Measurements from ENCODE around the gene IL23R. TPM values are rescaled to one million over a fixed set of nuclear protein-coding genes. Genes with fewer than 3 reads are reported as not detected.

The IL23R gene, protein sequence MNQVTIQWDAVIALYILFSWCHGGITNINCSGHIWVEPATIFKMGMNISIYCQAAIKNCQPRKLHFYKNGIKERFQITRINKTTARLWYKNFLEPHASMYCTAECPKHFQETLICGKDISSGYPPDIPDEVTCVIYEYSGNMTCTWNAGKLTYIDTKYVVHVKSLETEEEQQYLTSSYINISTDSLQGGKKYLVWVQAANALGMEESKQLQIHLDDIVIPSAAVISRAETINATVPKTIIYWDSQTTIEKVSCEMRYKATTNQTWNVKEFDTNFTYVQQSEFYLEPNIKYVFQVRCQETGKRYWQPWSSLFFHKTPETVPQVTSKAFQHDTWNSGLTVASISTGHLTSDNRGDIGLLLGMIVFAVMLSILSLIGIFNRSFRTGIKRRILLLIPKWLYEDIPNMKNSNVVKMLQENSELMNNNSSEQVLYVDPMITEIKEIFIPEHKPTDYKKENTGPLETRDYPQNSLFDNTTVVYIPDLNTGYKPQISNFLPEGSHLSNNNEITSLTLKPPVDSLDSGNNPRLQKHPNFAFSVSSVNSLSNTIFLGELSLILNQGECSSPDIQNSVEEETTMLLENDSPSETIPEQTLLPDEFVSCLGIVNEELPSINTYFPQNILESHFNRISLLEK
- not detected in 2 replicates for total RNA-seq

DNA sequence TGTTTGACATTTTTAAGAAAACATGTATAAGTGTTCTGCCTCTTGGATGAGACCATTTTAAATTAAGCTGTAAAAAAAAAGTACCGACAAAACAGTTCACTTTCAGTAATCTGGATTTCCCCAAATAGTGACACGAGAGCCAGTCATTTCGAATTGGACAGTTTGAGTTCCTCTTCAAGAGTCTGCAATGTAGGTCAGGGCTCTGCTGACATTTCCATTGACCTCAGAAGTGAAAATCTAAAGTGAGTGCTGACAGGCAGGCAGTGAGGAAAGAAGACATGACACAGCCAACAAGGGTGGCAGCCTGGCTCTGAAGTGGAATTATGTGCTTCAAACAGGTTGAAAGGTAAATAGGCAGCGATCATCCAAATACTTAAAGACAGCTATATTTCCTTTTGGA, at the start of gene IL23R:
Gene IL23R, plus strand, starts transcription at position 259 of the 400 bp plus-strand sequence. CDS start 1,667 bp downstream, outside the sequence.

DNA sequence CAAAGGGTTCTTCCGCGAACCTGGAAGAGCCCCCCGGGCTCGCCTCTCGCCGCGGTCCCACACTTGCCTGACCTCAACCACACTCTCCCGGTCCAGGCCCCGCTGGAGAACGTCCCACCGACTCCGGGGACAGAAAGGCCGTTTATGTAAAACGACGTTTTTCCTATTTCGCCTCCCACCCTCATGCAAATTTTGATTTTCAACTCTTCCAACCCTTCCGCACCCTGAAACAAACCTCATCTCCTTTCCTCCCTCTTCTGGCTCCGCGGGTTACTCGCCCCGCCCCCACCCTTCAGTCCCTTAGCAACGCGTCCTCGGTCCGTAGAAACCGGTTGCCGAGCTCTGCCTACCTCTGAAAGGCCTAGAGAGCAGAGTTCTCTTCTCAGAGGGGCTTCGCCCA, 31.6 kb upstream of the IL23R start, which contains the start of gene C1orf141:
Gene C1orf141, minus strand, starts transcription at position 276 of the 400 bp plus-strand sequence. CDS start 7,730 bp downstream, outside the sequence.

DNA sequence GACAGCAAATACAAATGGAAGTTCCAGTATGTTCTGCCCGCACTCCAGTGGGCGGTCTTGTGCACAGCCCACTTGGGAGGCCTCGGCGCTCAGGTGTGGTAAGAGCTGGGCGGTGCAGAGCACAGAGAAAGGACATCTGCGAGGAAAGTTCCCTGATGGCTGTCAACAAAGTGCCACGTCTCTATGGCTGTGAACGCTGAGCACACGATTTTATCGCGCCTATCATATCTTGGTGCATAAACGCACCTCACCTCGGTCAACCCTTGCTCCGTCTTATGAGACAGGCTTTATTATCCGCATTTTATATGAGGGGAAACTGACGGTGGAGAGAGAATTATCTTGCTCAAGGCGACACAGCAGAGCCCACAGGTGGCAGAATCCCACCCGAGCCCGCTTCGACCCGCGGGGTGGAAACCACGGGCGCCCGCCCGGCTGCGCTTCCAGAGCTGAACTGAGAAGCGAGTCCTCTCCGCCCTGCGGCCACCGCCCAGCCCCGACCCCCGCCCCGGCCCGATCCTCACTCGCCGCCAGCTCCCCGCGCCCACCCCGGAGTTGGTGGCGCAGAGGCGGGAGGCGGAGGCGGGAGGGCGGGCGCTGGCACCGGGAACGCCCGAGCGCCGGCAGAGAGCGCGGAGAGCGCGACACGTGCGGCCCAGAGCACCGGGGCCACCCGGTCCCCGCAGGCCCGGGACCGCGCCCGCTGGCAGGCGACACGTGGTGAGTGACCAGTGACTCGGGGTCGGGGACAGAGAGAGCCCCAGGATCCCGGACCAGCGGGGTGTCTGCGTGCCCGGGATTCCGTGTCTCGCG, 141.2 kb downstream of the IL23R start, which contains the start of gene IL12RB2:
Gene IL12RB2, plus strand, starts transcription at position 623 of the 810 bp plus-strand sequence. CDS start 12,496 bp downstream, outside the sequence.

Other genes with a start within 250 kb of the IL23R start
- gene DNAI4, start 241.6 kb upstream of the IL23R start, total RNA-seq: 2.9 TPM in 2 replicates
- 22.8 and 28.4 TPM in 2 replicates for gene MIER1, start 241.5 kb upstream of the IL23R start, total RNA-seq
- 3.9 and 7.8 TPM in 2 replicates for gene SLC35D1, start 112.3 kb upstream of the IL23R start, total RNA-seq
- gene C1orf141, start 31.5 kb upstream of the IL23R start, total RNA-seq: not detected in 2 replicates
- under 0.01 TPM in 1 of 2 replicates, not detected in the other for gene IL12RB2, start 141.4 kb downstream of the IL23R start, total RNA-seq